GM18507 (cell line): ENCODE results near the gene ATL1.

Experiments used
- DNase-seq: peaks from one replicate; pipeline ENCODE4 v3.0.0; 2011; ENCODE audit warnings: low read depth; ENCODE audit not compliant: insufficient read length; ENCODE audit errors: extremely low spot score
- FAIRE-seq: peaks from 2 replicates; lab custom pipeline; 2011; peaks lifted over from hg19 to GRCh38; lab: Jason Lieb, UNC

Gene ATL1

DNA sequence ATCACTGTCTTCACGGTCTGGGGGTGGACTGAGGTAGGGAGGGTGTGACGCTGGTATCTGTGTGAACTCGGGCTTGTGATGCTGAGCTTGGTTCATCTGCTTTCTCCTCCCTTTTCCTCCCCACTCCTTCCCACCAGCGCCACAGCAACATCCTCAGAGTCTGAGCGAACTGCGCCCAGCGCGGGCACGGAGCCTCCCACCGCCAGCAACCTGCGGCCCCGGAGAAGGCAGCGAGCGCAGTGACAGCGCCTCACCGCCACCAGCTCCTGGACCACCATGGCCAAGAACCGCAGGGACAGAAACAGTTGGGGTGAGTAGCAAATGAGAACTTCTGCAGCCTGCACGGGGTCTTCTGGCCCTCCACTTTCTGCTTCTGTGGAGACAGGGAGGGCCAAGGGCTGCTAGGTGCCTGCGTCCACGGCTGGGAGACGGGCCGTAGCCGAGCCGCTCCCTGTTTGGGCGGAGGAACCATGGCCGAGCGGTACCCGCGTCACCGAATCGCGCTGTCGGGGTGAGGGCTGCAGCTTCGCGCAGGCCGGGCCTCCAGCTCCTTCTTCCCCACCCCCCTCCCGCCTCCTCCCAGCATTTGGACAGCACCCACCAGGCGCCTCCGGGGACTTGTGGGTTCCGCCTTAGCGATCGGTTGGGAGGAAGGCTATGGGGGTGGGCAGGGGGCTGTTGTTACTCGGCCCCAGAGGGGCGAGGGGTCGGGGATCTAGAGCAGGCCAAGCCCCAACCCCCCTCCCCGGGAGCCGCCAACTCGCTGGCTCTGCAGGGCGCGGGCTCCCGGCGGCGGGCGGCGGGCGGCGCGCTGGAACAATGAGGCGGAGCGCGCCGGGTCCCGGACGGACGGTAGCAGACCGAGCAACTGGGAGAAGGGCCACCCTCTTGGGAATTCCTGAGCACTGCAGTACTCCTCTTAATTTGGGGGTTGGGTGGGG is at the start of gene ATL1:
Gene ATL1 (plus strand): TSS at position 156 of the 941 bp plus-strand sequence. CDS start 121 bp downstream, at position 277.
- FAIRE-seq (no peak), DNase-seq (peak; percentile 14)

DNA sequence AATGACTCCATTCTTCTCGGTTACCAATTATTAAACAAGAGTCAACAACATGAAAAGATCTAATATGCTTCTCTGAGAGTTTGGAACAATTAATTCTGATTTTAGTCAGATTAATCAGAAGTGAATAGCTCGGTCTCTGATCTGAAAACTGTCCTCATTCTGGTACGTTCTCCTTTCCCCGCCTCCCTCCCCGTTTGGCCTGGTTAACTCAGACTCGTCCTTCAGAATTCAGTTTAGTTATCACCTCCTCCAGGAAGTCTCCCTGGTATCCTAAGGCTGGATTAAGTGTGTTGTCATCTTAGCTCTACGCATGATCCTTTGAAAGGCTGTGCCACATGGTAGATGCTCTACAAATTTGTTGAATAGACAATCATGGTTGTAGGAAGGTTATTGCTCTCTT is 49.8 kb upstream of the ATL1 start:
- FAIRE-seq, result peak; percentile 12
- DNase-seq, result no peak

DNA sequence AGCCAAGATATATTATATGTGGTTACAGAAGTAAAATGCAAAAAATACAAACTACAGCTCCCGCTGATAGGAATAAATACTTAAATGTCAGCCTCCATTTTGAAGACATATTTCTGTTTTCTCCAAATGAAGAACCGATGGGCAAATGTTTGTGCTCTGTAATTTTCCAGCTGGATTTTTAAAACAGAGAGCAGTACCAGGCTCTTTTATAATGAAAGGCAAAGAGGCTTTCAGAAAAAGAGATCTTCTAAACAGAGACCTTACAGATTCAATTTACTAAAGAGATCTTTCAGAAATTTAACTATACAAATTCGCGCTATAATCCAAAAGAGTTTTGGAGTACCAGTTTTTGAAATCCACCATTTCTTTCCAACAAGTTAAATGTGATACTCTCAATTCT is 47.5 kb upstream of the ATL1 start:
- DNase-seq (no peak), FAIRE-seq (no peak)

DNA sequence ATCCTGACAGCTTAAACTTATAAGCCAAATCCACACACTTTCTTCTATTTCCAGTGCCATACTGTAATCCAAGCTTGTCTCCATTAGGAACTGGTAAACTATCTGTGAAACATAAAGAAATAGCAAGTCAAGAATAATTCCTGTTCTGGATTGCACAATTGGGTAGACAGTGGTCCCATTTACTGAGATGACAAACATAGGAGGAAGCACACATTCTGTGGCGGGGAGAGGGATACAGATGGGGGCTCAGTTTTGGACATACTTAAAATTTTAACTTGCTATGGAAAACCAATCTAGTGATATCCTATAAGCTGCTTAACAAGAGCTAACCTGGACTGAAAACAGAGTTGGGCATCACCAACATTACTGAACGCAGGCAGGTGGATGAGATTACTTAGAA is 43.9 kb upstream of the ATL1 start:
- FAIRE-seq (no peak), DNase-seq (no peak)

DNA sequence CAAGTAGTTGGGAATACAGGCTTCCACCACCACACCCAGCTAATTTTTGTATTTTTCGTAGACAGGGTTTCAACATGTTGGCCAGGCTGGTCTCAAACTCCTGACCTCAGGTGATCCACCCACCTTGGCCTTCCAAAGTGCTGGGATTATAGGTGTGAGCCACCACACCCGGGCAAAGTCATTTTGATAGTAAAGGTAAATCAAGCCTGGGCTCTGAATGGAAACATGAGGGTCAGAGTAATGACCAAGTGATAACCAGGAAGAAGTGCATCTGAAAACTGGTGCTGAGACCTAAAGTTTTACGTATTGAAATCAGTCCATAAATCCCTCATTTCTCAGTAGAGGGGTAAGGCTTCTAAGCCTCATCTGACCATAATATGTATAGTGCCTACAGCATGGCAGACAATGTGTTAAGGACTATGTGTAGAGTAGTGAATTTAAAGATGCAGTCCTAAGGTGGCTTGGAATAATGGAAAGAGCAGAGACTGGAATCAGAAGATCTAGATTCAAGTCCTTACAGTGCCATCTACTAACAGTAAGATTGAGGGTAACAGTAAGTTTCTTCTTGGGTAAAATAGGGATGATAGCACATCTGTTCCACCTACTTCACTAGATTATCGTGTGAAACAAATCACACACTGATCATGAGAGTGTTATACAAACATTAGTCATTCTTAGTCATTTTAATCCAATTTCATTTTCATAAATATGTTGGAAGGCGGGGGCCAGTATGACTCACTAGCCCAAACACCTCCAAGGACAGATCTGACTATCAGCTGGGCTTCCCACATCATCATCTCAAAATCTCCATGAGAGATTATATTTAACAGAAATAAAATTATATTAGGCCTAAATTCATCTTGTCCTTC is 38.8 kb upstream of the ATL1 start:
- DNase-seq (no peak), FAIRE-seq (peak; percentile 85)

DNA sequence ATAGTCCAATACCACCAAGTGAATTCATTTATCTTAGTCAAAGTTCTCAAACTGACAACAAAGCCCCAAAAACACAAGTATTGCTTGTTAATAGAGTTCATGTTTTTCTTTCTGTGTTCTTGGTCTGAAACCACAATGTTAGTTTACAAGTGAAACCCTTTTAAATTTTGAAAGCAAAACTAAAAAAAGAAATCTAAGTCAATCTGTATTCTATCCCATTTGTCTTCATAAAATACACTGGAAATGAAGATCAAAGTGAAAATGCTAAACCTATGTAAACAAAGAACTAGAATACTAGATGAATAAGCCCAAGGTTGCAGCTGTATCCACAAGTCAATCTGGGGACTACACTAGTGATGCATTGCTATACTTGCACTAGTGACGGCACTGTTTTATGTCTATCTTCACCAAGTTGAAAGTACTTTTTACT is 38.0 kb upstream of the ATL1 start:
- FAIRE-seq (peak; percentile 85), DNase-seq (no peak)

DNA sequence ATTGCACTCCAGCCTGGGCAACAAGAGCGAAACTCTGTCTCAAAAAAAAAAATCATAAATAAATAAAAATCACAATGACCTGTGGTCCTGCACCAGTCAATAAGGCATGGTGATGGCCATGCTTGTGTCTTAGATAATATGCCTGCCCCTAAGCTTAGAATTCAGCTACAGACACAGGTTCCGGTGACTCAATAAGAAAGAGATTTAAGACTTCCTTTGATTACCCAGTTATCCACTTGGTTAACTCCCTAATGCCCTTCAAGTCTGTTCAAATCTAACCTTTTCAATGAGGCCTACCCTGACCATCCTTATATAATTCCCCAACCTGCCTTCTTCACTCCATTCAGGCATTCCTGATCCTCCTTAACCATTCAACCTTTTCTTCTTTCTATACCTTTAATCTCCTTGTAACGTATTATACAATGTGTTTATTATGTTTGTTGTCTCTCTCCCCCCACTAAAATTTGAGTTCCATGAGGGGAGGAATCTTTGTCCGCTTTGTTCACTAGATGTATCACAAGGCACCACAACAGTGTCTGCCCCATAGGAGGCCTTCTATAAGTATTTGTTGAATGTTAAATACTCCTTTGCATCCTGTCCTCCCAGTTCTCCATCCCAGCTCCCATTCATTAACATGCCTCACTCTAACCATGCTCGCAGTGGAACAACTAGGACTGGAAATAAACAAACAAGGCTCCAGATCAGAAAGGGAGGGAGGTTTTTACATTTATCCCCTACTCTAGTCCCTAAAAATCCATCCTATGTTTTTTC is 36.5 kb upstream of the ATL1 start:
- DNase-seq, result no peak
- FAIRE-seq, result peak; percentile 59

DNA sequence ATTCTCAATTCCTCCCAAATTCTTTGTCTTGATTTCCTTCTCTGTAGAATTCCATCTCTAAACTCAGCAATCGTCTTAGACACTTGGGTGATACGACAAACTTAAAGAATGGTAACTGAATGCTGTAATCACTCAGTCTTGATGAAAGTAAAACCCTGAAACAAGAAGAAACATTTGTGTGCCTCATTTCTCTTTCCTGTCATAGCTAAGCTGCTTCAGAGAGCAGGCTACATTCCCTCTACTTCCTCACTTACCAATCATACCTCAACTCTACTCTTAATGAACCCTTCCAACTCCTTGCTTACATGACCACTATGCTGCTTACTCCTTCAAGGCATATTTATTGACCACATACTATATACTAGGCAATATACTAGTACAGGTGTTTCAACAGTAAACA is 35.9 kb upstream of the ATL1 start:
- FAIRE-seq, result peak; percentile 84
- DNase-seq, result no peak

DNA sequence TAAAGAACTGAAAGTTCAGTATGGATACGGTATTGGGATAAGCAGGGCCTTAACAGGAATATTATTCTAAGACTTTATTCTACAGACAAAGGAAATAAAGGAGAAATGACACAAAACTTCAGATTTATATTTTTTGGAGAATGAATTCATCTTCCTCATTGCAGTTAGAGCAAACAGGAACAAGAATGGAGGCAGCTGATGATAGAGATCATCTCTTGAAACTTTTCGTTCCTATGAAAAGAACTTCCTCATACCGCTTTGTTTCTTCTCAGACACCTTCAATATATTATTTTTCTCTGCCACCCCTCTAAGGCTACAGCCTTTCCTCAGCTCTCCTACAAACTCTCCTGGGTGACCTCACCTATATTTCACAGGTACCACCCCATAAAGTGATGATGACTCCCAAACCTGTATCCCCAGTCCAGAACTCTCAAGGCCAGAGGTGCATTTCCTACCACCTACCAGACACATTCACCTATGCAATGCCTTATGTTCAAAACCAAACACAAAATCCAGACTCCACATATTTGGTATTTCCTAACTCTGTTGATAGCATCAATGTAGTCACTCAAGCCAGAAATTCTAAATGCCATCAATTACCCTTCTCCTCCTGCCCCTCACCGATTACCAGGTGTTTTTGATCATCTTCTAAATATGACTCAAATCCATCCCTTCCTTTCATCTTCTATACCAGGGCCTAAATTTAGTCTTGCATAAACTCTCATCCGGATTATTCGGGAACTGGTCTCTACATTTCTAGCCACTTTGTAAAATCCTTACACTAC is 35.0 kb upstream of the ATL1 start:
- DNase-seq (no peak), FAIRE-seq (peak; percentile 35)

DNA sequence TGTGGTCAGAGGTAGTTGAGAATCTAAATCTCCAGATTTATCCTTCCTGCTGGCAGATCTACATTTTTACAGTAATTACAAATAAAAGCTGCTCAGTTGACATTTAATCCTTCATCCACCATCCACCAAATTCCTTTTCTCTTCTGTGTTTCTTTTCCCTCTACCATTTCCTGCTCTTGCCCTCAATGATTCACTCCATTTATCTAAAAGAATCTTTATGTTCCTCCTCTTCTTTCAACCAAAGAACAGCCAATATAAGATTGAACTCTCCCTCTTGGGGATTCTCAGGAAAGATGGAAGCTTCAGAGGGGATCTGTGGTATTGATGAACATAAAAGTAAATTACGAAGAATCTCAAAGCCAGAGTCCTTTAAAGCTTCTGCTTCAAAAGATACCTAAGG is 31.9 kb upstream of the ATL1 start:
- DNase-seq (no peak), FAIRE-seq (no peak)

DNA sequence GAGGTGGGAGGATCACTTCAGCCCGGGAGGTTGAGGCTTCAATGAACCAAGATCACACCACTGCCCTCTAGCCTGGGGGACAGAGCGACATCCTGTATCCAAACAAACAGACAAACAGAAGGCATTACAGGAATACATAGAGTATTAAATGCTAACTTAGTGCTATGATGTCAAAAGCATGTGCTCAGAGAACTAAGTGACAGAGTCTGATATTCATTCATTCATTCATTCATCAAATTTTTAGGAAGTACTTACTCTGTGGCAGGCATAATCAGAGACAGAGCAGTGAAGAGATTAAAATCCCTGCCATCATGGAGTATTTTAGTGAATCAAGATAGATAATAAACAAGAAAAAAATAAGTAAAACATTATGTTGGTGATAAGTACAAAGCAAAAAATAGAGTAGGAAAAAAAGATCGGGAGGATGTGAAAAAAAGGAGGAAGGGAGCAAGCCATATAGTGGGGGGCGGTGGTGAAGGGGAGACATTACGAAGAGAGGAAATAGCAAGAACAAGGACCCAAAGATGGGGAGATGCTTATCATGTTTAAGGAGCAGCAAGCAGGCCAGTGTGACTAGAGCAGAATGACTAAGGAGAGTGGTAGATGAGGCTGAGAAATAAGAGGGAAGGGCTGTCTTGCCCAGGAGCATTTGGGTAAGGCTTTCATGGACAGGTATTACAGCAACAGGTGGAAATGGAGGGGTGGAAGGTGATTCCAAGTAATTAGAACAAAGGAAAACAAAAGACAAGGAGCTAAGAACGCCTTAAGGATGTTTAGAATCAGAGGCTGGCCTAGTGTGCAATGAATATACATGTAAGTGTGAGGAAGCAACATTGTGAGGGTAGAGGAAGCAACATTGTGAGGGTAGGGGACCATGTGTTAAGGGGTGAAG is 30.4 kb upstream of the ATL1 start:
- FAIRE-seq, result no peak
- DNase-seq, result no peak

DNA sequence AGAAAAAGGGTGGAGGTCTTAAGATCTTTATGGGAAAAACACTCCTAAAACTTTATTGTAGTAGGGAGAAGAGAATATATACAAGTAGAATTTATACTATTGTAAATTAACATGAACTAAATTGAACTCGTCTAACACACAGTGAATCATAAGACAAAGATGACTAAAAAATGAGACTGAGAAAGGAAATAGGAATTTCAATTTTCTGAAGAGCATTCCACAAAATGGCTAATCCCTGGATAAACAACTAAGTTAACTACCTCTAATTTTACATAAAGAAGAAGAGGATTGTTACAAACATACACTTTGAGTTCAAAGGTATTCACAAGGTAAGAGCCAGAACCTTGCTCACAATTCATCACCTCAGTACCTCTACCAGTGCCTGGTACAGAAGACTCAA is 29.6 kb upstream of the ATL1 start:
- no peak for FAIRE-seq
- DNase-seq, result no peak

DNA sequence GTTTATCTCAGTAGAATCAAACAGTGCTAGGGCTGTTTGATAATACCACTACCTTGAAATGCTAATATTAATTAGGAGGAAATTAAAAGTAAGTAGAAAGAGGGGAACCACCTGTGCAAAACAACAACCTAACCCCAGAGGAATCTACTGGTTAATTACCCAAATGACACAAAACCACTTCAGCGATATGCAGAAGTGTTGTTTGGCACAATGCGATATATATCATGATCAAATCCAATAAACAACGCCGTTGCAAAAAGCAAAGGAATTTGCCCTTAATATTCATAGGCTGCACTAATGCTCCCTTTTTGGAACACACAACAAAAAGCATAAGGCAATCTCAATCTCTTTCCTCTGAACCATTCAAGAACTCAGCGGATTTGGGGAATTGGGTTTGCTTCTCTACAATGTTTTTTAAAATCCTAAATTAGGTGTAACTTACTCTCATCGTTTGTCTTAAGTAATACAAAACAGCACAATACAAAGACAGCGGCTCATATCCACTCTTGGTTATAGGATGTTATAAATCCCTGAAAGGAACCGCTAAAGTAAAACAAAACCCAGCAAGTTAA is 29.1 kb upstream of the ATL1 start:
- FAIRE-seq (peak; percentile 42), DNase-seq (no peak)

DNA sequence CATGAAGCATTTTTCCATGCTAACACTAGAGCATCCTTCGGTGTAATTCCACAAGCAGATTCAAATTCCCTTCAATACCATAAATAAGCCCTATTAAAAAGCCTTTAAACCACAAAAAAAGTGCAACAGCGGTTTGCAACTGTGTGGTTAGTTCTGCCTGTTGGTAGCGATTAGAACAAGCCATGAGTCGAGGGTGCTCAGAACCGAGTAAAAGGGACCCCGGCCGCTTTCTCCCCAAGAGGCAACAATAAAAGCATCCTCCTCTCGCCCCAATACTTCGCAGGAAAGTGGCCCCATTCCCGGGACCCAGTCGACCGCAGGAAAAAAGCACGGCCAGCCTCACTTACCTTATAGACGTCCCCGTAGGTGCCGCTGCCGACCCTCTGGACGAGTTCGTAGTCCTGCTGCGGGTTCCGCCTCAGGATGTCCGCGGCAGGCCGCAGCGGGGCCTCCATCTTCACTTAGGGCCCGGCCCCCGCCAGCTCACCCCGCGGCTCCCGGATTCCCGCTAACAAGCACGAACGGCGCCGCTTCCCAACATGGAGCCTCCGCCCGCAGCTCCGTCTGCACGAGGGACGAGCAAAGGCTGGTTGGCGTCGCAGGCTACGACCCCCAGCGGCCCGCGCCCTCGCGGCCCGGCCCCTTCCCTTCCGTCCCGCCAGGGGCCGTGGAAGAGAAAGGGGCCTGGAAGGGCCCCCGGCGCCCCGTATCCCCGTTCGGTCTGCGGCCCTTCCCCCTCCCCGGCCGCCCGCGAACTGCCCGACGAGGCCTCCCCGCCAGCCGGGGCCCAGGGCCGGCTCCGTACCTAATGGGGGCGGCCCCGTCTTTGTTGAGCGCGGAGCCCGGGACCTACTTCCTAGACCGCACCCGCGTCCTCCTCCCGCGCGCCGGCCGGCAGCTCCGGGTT is 28.1 kb upstream of the ATL1 start:
- DNase-seq, result no peak
- peak; percentile 44 for FAIRE-seq

DNA sequence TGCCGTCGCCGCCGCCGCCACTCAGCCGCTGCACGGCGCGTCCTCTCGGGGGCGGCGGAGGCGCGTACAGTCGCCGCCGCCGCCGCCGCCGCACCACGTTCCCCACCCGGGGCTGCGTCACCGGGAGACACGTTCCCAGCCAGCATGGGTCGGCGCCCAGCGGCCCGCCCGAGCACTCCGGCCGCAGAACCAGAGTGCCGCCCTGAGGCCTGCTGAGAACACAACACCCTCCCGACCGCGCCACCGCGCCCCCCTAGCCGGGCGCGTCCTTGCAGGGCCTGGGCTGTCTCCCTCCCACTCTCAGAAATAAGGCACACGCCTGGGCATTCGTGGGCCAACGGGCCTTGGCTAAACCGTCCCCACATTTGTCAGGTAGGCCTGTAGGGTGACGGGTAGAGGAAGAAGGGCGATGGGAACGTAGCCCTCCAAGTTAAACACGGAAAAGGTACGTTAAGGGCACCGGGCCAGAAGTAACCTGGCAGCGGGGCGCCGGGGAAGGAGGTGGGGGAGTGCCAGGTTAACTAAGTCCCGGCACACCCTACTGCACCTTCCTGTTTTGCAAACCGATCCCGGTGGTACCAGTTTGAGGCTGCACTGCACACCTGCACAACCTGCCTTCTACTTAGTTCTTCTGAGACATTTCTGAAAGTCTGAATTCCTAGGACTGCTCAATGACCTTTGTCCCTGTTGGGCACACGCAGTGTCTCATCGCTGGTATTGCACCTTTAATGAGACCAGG is 27.3 kb upstream of the ATL1 start, which contains the start of gene MAP4K5:
Gene MAP4K5 (minus strand): TSS at position 68 of the 739 bp plus-strand sequence. CDS start 520 bp downstream, outside the sequence.
- DNase-seq (peak; percentile 86), FAIRE-seq (peak; percentile 79)

DNA sequence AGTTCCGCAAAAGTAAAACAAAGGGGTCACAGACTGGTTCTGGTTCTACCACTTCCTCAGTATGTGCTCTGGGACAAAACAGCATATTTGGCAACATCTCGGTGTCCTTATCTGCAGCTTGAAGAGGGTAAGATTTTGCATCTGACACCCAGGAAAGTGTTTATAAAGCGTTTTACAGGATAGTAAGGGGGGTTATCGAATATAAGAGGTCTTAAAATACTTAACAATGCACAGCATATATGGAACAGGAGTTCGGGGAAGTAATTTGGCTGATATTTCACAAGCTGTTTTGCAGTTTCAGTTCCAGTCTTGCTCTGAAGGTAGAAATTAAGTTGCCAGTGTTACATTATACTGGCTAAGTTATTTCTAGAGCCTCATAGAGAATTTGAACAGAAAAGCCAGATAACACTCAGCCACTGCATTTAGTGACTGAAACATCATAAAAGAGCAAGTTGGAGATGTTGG is 26.7 kb upstream of the ATL1 start:
- DNase-seq (no peak), FAIRE-seq (peak; percentile 15)
